Ishikawa (cell line): Measurements from ENCODE around the gene HARS1.

Source experiments
- CEBPB ChIP-seq: IDR thresholded peaks from 2 replicates; pipeline ENCODE4 v1.6.1; 2012
- CREB1 ChIP-seq: IDR thresholded peaks from 2 replicates; pipeline ENCODE4 v1.6.1; 2012; ENCODE audit warnings: low read depth
- EGR1 ChIP-seq: IDR thresholded peaks from 2 replicates; pipeline ENCODE4 v1.6.1; 2012
- EP300 ChIP-seq: IDR thresholded peaks from 2 replicates; pipeline ENCODE4 v1.6.1; 2012; ENCODE audit warnings: borderline replicate concordance
- FOXM1 ChIP-seq: IDR thresholded peaks from 2 replicates; pipeline ENCODE4 v1.6.1; 2012; ENCODE audit warnings: low read depth, borderline replicate concordance
- MAX ChIP-seq: IDR thresholded peaks from 2 replicates; pipeline ENCODE4 v1.6.1; 2012
- NFIC ChIP-seq: IDR thresholded peaks from 2 replicates; pipeline ENCODE4 v1.6.1; 2012
- RAD21 ChIP-seq: IDR thresholded peaks from 2 replicates; pipeline ENCODE4 v1.6.1; 2012; ENCODE audit warnings: low read depth
- REST ChIP-seq: IDR thresholded peaks from 2 replicates; pipeline ENCODE4 v1.6.1; 2012; ENCODE audit warnings: low read depth, mild to moderate bottlenecking
- TAF1 ChIP-seq: IDR thresholded peaks from 2 replicates; pipeline ENCODE4 v1.6.1; 2012; ENCODE audit warnings: low read depth, mild to moderate bottlenecking
- TCF12 ChIP-seq: IDR thresholded peaks from 2 replicates; pipeline ENCODE4 v1.6.1; 2012; ENCODE audit warnings: low read depth
- TEAD4 ChIP-seq: IDR thresholded peaks from 2 replicates; pipeline ENCODE4 v1.6.1; 2012
- USF1 ChIP-seq: IDR thresholded peaks from 2 replicates; pipeline ENCODE4 v1.6.1; 2012
- YY1 ChIP-seq: IDR thresholded peaks from 2 replicates; pipeline ENCODE4 v1.6.1; 2012; ENCODE audit warnings: low read depth
- ZBTB7A ChIP-seq: IDR thresholded peaks from 2 replicates; pipeline ENCODE4 v1.6.1; 2012; ENCODE audit warnings: low read depth

The HARS1 gene

GRCh38 chr5:140694276-140694675 lies 3.1 kb upstream of the HARS1 start:
- no peak for TF ChIP-seq YY1
- no peak for TF ChIP-seq REST
- no peak for TF ChIP-seq NFIC
- no peak for TF ChIP-seq MAX
- TF ChIP-seq ZBTB7A, result no peak
- TF ChIP-seq CREB1, result no peak
- TF ChIP-seq RAD21, result no peak
- no peak for TF ChIP-seq FOXM1
- no peak for TF ChIP-seq TEAD4
- TF ChIP-seq TCF12, result no peak
- no peak for TF ChIP-seq EP300
- no peak for TF ChIP-seq CEBPB

GRCh38 chr5:140690376-140690932 lies 716 bp downstream of the HARS1 start:
- no peak for TF ChIP-seq TCF12
- TF ChIP-seq ZBTB7A, result no peak
- TF ChIP-seq TAF1, result no peak
- TF ChIP-seq YY1, result no peak
- TF ChIP-seq FOXM1, result no peak
- no peak for TF ChIP-seq USF1
- no peak for TF ChIP-seq EGR1
- no peak for TF ChIP-seq CEBPB
- no peak for TF ChIP-seq RAD21
- no peak for TF ChIP-seq REST
- TF ChIP-seq EP300, result no peak
- TF ChIP-seq TEAD4, result no peak
- TF ChIP-seq NFIC, result no peak
- no peak for TF ChIP-seq CREB1
- TF ChIP-seq MAX, result no peak

- TF ChIP-seq FOXM1 (no peak), MAX (no peak), YY1 (no peak), CREB1 (no peak), TEAD4 (no peak), TCF12 (no peak), CEBPB (no peak), RAD21 (no peak), TAF1 (no peak), REST (no peak)
Observed at GRCh38 chr5:140678993-140679392, 12.2 kb downstream of the HARS1 start.

GRCh38 chr5:140677947-140678346 lies 13.2 kb downstream of the HARS1 start:
- TF ChIP-seq ZBTB7A (no peak), RAD21 (no peak), TAF1 (no peak), EP300 (no peak), TEAD4 (no peak), NFIC (no peak), REST (no peak)
